ENCODE data around the gene MTA1. TPM values are rescaled to one million over a fixed set of nuclear protein-coding genes. Genes with fewer than 3 reads are reported as not detected.
A peak's percentile ranks its signal among the peaks of the same experiment; 100 is the strongest.

Gene MTA1
- total RNA-seq, 2 donors from 2014 or later: 59.2 to 77.4 TPM

- intact Hi-C loops (cut with DNase I, micrococcal nuclease): no loop called here
- DNase-seq (no peak), ATAC-seq (no peak)
Observed at GRCh38 chr14:105450123-105450505, 30.5 kb downstream of the MTA1 start.

- DNase-seq: no peak
- ATAC-seq: no peak
- intact Hi-C loops (cut with DNase I, micrococcal nuclease): no loop called here
Observed at GRCh38 chr14:105450864-105451720, 31.5 kb downstream of the MTA1 start.

GRCh38 chr14:105452963-105453362 is 33.3 kb downstream of the MTA1 start:
- no peak for DNase-seq
- intact Hi-C loops (cut with DNase I, micrococcal nuclease): no loop called here
- ATAC-seq: no peak

- DNase-seq (no peak), ATAC-seq (no peak)
- intact Hi-C loops (cut with DNase I, micrococcal nuclease): no loop called here
Observed at GRCh38 chr14:105453847-105454246, 34.2 kb downstream of the MTA1 start.

- intact Hi-C loops (cut with DNase I, micrococcal nuclease): no loop called here
- no peak for DNase-seq
- no peak for ATAC-seq
Observed at GRCh38 chr14:105455086-105455640, 35.5 kb downstream of the MTA1 start.

GRCh38 chr14:105455766-105456660 is 36.4 kb downstream of the MTA1 start:
- intact Hi-C loops (cut with DNase I, micrococcal nuclease): no loop called here
- ATAC-seq (peak; percentile 48), DNase-seq (no peak)

- ATAC-seq (no peak), DNase-seq (no peak)
- intact Hi-C loops (cut with DNase I, micrococcal nuclease): no loop called here
Observed at GRCh38 chr14:105456736-105457617, 37.4 kb downstream of the MTA1 start.

- ATAC-seq (no peak), DNase-seq (no peak)
- intact Hi-C loops (cut with DNase I, micrococcal nuclease): no loop called here
Observed at GRCh38 chr14:105458010-105458409, 38.4 kb downstream of the MTA1 start.

GRCh38 chr14:105458571-105458970 is 38.9 kb downstream of the MTA1 start:
- no peak for ATAC-seq
- no peak for DNase-seq
- intact Hi-C loops (cut with DNase I, micrococcal nuclease): no loop called here

GRCh38 chr14:105460116-105460515 is 40.5 kb downstream of the MTA1 start:
- ATAC-seq: no peak
- DNase-seq: no peak
- intact Hi-C loops (cut with DNase I, micrococcal nuclease): loop anchor here in 1 of 2 donors (10.0 kb wide), 1 partner anchor 45 kb away; the partner anchor contains the start of gene MTA1

- DNase-seq (no peak), ATAC-seq (no peak)
- intact Hi-C loops (cut with DNase I, micrococcal nuclease): loop anchor here in 1 of 2 donors (10.0 kb wide), 1 partner anchor 46 kb away; the partner anchor contains the start of gene MTA1
Observed at GRCh38 chr14:105460616-105461015, 41.0 kb downstream of the MTA1 start.

- no peak for DNase-seq
- ATAC-seq: no peak
- intact Hi-C loops (cut with DNase I, micrococcal nuclease): loop anchor here in 1 of 2 donors (10.0 kb wide), 1 partner anchor 47 kb away; the partner anchor contains the start of gene MTA1
Observed at GRCh38 chr14:105461903-105462302, 42.3 kb downstream of the MTA1 start.

GRCh38 chr14:105464501-105464900 is 44.9 kb downstream of the MTA1 start:
- no peak for ATAC-seq
- intact Hi-C loops (cut with DNase I, micrococcal nuclease): loop anchor here in 1 of 2 donors (10.0 kb wide), 1 partner anchor 50 kb away; the partner anchor contains the start of gene MTA1
- no peak for DNase-seq

GRCh38 chr14:105465209-105466031 is 45.8 kb downstream of the MTA1 start:
- ATAC-seq (no peak), DNase-seq (no peak)
- intact Hi-C loops (cut with DNase I, micrococcal nuclease): loop anchor here in 1 of 2 donors (10.0 kb wide), 1 partner anchor 51 kb away; the partner anchor contains the start of gene MTA1

GRCh38 chr14:105466531-105467248 is 47.1 kb downstream of the MTA1 start:
- ATAC-seq: no peak
- no peak for DNase-seq
- intact Hi-C loops (cut with DNase I, micrococcal nuclease): loop anchor here in 1 of 2 donors (10.0 kb wide), 1 partner anchor 52 kb away; the partner anchor contains the start of gene MTA1

- intact Hi-C loops (cut with DNase I, micrococcal nuclease): loop anchor here in 1 of 2 donors (10.0 kb wide), 1 partner anchor 53 kb away; the partner anchor contains the start of gene MTA1
- no peak for DNase-seq
- no peak for ATAC-seq
Observed at GRCh38 chr14:105467249-105467941, 47.8 kb downstream of the MTA1 start.
